DMS53 (cell line): ENCODE data around the gene CAPN7.
A peak's percentile ranks its signal among the peaks of the same experiment; 100 is the strongest.

ENCODE experiments used
- DNase-seq: peaks from one replicate; lab custom pipeline; 2025; lab: John Stamatoyannopoulos, UW

CAPN7 gene

GRCh38 chr3:15276028-15276724 lies 70.1 kb downstream of the CAPN7 start:
- DNase-seq = no peak

- no peak for DNase-seq
These were observed 71.9 kb downstream of the CAPN7 start for GRCh38 chr3:15277861-15278500.

- DNase-seq = no peak
These were observed 73.2 kb downstream of the CAPN7 start for GRCh38 chr3:15279205-15279604.

- DNase-seq = no peak
These were observed 73.8 kb downstream of the CAPN7 start for GRCh38 chr3:15279671-15280402.

GRCh38 chr3:15280853-15281532 lies 74.9 kb downstream of the CAPN7 start:
- no peak for DNase-seq

GRCh38 chr3:15281817-15282216 lies 75.8 kb downstream of the CAPN7 start:
- DNase-seq = no peak

GRCh38 chr3:15283702-15284101 lies 77.7 kb downstream of the CAPN7 start:
- DNase-seq = no peak

GRCh38 chr3:15284121-15284889 lies 78.3 kb downstream of the CAPN7 start:
- DNase-seq = peak; percentile 4

GRCh38 chr3:15286022-15286421 lies 80.0 kb downstream of the CAPN7 start:
- DNase-seq = no peak

- no peak for DNase-seq
These were observed 81.7 kb downstream of the CAPN7 start for GRCh38 chr3:15287565-15288330.

- DNase-seq = no peak
These were observed 82.4 kb downstream of the CAPN7 start for GRCh38 chr3:15288331-15289035.

GRCh38 chr3:15289661-15290060 lies 83.6 kb downstream of the CAPN7 start:
- no peak for DNase-seq

- DNase-seq = no peak
These were observed 84.7 kb downstream of the CAPN7 start for GRCh38 chr3:15290736-15291135.

GRCh38 chr3:15291589-15292541 lies 85.8 kb downstream of the CAPN7 start:
- no peak for DNase-seq

GRCh38 chr3:15292765-15293522 lies 86.9 kb downstream of the CAPN7 start:
- no peak for DNase-seq

- no peak for DNase-seq
These were observed 88.9 kb downstream of the CAPN7 start for GRCh38 chr3:15294929-15295328.

GRCh38 chr3:15295506-15295905 lies 89.5 kb downstream of the CAPN7 start:
- no peak for DNase-seq

- no peak for DNase-seq
These were observed 91.7 kb downstream of the CAPN7 start for GRCh38 chr3:15297608-15298350.
